ENCODE measurements around the gene ARAP1. TPM values are rescaled to one million over a fixed set of nuclear protein-coding genes. Genes with fewer than 3 reads are reported as not detected.

The ARAP1 gene
- total RNA-seq (66.2 and 78.3 TPM in 2 replicates), polyA plus RNA-seq (35.8 and 36.8 TPM in 2 replicates), polyA minus RNA-seq (67.3 and 74.8 TPM in 2 replicates), Bru-seq, nascent RNA (percentile 49 among the genes with signal in this experiment), BruChase-seq, experiment 1, labeled RNA remaining after a 6-hour chase (percentile 66 among the genes with signal in this experiment), BruChase-seq, experiment 2, labeled RNA remaining after a 2-hour chase (percentile 63 among the genes with signal in this experiment)
- 37.5 and 54.2 TPM in 2 replicates for polyA plus RNA-seq (2011; cell fraction: cytosol; rRNA removed)
- polyA plus RNA-seq (2011; cell fraction: nucleus; rRNA removed) = 106 and 123 TPM in 2 replicates
- 54.5 and 56.0 TPM in 2 replicates for polyA plus RNA-seq (2012)
- 22.0 TPM for polyA minus RNA-seq (2011; cell fraction: cytosol; rRNA and poly(A)+ RNA removed)
- 61.9 and 69.4 TPM in 2 replicates for polyA minus RNA-seq (2011; cell fraction: nucleus; rRNA and poly(A)+ RNA removed)
- long read RNA-seq, full-length matches to known transcripts = 19 of 94 reads
- long read RNA-seq, partial matches to known transcripts = 26 of 94 reads
- long read RNA-seq, other reads (novel, unspliced or antisense) = 49 of 94 reads

GRCh38 chr11:72752088-72752914, at the start of gene ARAP1:
ARAP1 (minus strand) TSS chr11:72752408; CDS start chr11:72727128, 25,280 bp downstream.
- TF ChIP-seq POLR2A (IDR thresholded peaks at IDR 0.05; ENCODE audit: low read depth, low read length) = peak; percentile 42
- TF ChIP-seq EZH2 (IDR thresholded peaks at IDR 0.05; ENCODE audit: borderline replicate concordance, low read depth, low read length, severe bottlenecking) = no peak
- TF ChIP-seq, protein P1, sequence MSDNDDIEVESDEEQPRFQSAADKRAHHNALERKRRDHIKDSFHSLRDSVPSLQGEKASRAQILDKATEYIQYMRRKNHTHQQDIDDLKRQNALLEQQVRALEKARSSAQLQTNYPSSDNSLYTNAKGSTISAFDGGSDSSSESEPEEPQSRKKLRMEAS (IDR thresholded peaks at IDR 0.05; ENCODE audit: insufficient read depth, insufficient read length) = peak; percentile 35
- no peak for TF ChIP-seq JUN (IDR thresholded peaks at IDR 0.05; ENCODE audit: borderline replicate concordance, insufficient read depth, insufficient read length, low read depth)
- TF ChIP-seq GATA2 (IDR thresholded peaks at IDR 0.05; ENCODE audit: insufficient read depth, insufficient read length, low read depth, low read length) = no peak
- TF ChIP-seq, protein P2, sequence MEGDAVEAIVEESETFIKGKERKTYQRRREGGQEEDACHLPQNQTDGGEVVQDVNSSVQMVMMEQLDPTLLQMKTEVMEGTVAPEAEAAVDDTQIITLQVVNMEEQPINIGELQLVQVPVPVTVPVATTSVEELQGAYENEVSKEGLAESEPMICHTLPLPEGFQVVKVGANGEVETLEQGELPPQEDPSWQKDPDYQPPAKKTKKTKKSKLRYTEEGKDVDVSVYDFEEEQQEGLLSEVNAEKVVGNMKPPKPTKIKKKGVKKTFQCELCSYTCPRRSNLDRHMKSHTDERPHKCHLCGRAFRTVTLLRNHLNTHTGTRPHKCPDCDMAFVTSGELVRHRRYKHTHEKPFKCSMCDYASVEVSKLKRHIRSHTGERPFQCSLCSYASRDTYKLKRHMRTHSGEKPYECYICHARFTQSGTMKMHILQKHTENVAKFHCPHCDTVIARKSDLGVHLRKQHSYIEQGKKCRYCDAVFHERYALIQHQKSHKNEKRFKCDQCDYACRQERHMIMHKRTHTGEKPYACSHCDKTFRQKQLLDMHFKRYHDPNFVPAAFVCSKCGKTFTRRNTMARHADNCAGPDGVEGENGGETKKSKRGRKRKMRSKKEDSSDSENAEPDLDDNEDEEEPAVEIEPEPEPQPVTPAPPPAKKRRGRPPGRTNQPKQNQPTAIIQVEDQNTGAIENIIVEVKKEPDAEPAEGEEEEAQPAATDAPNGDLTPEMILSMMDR (IDR thresholded peaks at IDR 0.05; ENCODE audit: extremely low read depth in 1 of 2, insufficient read depth in 1 of 2, low read depth in 1 of 2, low read length in 2 of 2) = no peak
- TF ChIP-seq FOS (IDR thresholded peaks at IDR 0.05; ENCODE audit: borderline replicate concordance, insufficient read depth, low read length) = no peak
- TF ChIP-seq MYC (IDR thresholded peaks at IDR 0.05; ENCODE audit: low read depth, low read length) = no peak
- peak; percentile 61 for TF ChIP-seq POLR2AphosphoS5 (IDR thresholded peaks at IDR 0.05; ENCODE audit: insufficient read depth, low read depth, low read length)
- no peaks in the 10 kb centered on the region for H3K27me3 ChIP-seq (ENCODE audit: control insufficient read depth in 2 of 2, insufficient read depth in 2 of 2, low read length in 2 of 2)
- peaks cover 12% of the 10 kb centered on the region for H3K4me1 ChIP-seq (ENCODE audit: control insufficient read depth, extremely low read depth, insufficient read depth, low read length)
- peak within 1 kb of the TSS; percentile 87 for H3K4me2 ChIP-seq (ENCODE audit: insufficient read depth, low read length)
- BruUV-seq (replicated peaks) = no TSS peak
- H3K4me3 ChIP-seq (replicated peaks in 1 of 3; ENCODE audit: insufficient read depth in 1 of 3, low read depth in 1 of 3, low read length in 3 of 3) = peak within 1 kb of the TSS; percentile 59 to 77 (median 62)
- peak; percentile 64 for DNase-seq (ENCODE audit: low read depth, low spot score)
- H3K9ac ChIP-seq (replicated peaks; ENCODE audit: extremely low read depth, insufficient read depth, low read length) = peak within 1 kb of the TSS; percentile 36
- intact Hi-C loops (cut with micrococcal nuclease) = loop anchor here (1.0 kb wide), 1 partner anchor 41 kb away; no protein-coding TSS in a partner anchor
- FAIRE-seq = peak; percentile 70
- ChIA-PET CTCF (interaction anchor here (0.8 to 1.6 kb wide), 3 partner anchors 22 to 38 kb away, joined by 3 read pairs; no protein-coding TSS in a partner anchor), POLR2A (no interaction called here)
- no peaks in the 10 kb centered on the region for H3K36me3 ChIP-seq (ENCODE audit: control insufficient read depth in 2 of 2, extremely low read depth in 1 of 2, insufficient read depth in 2 of 2, low read length in 2 of 2)
- no peaks in the 10 kb centered on the region for H3K9me1 ChIP-seq (replicated peaks; ENCODE audit: control insufficient read depth, extremely low read depth, insufficient read depth, low read length)
- no peaks in the 10 kb centered on the region for H4K20me1 ChIP-seq (replicated peaks; ENCODE audit: control insufficient read depth, extremely low read depth, insufficient read depth, low read length)
- peak within 1 kb of the TSS; percentile 21 for H3K27ac ChIP-seq (ENCODE audit: insufficient read depth, low read depth, low read length)
- peak within 1 kb of the TSS; percentile 91 for H2AFZ ChIP-seq (ENCODE audit: low read depth, low read length)
- dilution Hi-C loops (cut with MboI; ENCODE audit: extremely low pct_ligation_motif_present, low sequenced_read_pairs) = no loop called here
- H3K79me2 ChIP-seq (ENCODE audit: control insufficient read depth, insufficient read depth, low read length) = peaks cover 8% of the 10 kb centered on the region
- no peaks in the 10 kb centered on the region for H3K9me3 ChIP-seq (replicated peaks; ENCODE audit: control insufficient read depth, insufficient read depth, low read length)
